Measurements from ENCODE around the gene RNPEPL1. TPM values are rescaled to one million over a fixed set of nuclear protein-coding genes. Genes with fewer than 3 reads are reported as not detected.

RNPEPL1 gene
- total RNA-seq, 2 experiments from 2014 or later: 39.1 to 40.5 TPM

DNA sequence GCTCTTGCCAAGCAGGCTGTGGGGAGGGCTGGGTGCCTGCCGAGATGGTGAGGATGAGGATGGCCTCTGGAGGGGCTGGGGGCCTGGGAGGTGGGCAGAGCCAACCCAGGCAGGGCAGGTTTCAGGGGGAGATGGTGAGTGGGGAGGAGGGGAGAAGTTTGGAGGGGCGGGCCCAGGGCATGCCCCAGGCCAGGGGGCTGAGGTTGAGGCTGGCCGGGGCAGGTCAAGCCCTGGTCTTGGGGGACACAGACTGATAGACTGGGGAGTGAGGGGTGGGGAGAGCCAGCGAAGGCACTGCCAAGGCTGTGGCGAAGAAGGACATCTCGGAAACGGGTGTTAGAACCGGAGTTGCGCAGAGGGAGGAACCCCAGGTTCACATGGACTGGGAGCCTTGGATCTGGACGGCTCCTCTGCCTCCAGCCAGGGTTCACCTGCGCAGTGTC lies 30.9 kb downstream of the RNPEPL1 start:
- DNase-seq: no peak
- no peaks in the 10 kb centered on the region for H3K4me1 Mint-ChIP-seq (ENCODE audit: low read depth)
- H3K27me3 Mint-ChIP-seq: no peaks in the 10 kb centered on the region
- H3K27ac Mint-ChIP-seq: no peak overlapping the region
- intact Hi-C loops (cut with micrococcal nuclease): no loop called here
- TF ChIP-seq, protein P1, sequence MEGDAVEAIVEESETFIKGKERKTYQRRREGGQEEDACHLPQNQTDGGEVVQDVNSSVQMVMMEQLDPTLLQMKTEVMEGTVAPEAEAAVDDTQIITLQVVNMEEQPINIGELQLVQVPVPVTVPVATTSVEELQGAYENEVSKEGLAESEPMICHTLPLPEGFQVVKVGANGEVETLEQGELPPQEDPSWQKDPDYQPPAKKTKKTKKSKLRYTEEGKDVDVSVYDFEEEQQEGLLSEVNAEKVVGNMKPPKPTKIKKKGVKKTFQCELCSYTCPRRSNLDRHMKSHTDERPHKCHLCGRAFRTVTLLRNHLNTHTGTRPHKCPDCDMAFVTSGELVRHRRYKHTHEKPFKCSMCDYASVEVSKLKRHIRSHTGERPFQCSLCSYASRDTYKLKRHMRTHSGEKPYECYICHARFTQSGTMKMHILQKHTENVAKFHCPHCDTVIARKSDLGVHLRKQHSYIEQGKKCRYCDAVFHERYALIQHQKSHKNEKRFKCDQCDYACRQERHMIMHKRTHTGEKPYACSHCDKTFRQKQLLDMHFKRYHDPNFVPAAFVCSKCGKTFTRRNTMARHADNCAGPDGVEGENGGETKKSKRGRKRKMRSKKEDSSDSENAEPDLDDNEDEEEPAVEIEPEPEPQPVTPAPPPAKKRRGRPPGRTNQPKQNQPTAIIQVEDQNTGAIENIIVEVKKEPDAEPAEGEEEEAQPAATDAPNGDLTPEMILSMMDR (IDR thresholded peaks at IDR 0.05): no peak
- H3K9me3 Mint-ChIP-seq: no peaks in the 10 kb centered on the region
- no peak for ATAC-seq
- H3K4me3 Mint-ChIP-seq: no peak overlapping the region
- ChIA-PET CTCF (no interaction called here), POLR2A (no interaction called here)
- H3K36me3 Mint-ChIP-seq (ENCODE audit: low read depth): no peaks in the 10 kb centered on the region

DNA sequence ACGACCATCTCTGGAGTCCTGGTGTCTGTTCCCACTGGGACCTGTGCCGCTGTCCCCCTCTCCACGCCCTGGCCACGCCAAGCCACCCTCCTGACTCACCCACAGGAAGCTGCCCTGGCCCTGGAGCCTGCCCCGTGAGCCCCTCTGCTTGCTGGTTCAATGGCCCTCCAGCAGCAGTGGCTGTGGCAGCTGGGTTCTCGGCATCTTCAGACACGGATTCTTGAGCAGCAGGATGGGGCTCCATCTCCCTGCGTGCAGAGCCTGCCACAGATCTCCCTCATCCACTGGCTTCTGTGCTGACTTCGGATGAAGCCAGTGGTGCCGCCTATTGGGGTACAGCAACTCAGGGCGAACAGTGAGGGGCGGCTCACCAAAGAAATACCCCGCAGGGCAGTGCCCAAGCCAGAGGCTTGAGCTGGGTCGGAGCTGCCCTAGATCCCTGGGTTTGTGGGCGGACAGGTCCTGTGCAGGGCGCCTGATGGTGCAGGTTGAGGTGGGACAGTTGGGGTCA lies 32.2 kb downstream of the RNPEPL1 start:
- Mint-ChIP-seq H3K9me3 (no peaks in the 10 kb centered on the region), H3K27ac (no peak overlapping the region), H3K27me3 (no peaks in the 10 kb centered on the region), H3K4me3 (no peak overlapping the region), H3K36me3 (ENCODE audit: low read depth) (no peaks in the 10 kb centered on the region), H3K4me1 (ENCODE audit: low read depth) (no peaks in the 10 kb centered on the region)
- intact Hi-C loops (cut with micrococcal nuclease): no loop called here
- no peak for ATAC-seq
- no peak for DNase-seq
- TF ChIP-seq, protein P1 (IDR thresholded peaks at IDR 0.05): no peak
- ChIA-PET POLR2A (no interaction called here), CTCF (no interaction called here)

DNA sequence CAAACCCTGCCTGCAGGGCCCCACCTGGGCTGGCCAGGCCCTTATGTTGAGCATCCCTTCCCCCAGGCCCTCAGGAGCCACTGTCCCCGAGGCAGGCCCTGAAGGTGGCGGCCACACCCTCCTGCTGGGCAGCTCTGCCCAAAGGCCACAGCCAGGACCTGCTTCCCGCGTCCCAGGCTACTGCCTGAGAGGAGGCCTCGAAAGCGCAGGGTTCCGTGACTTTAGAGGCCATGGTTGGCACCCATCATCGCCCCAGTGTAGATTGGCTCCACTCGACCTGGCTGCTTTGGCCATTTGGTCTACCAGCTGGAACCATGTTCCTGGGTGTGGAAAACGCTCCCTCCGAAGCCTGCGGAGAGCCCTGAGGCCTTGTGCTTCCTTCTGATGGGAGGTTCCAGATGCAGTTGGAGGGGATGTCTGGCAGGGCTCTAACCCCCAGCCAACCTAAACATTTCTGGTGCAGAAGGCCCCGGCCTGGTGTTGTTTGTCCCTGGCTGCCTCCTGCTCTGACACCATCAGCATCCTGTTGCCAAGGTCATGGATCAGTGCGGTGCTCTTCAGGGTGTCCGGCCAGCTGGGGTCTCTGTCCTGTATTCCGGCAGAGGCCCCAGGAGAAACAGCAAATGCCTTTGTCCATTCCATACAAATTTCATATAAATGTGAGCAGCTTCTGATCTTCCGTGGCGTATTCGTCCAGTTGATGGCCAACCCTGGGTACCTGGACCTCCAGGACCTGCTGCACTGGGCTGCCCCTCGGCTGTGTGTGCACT lies 33.0 kb downstream of the RNPEPL1 start:
- H3K9me3 Mint-ChIP-seq: no peaks in the 10 kb centered on the region
- H3K27ac Mint-ChIP-seq: no peak overlapping the region
- H3K4me1 Mint-ChIP-seq (ENCODE audit: low read depth): no peaks in the 10 kb centered on the region
- H3K4me3 Mint-ChIP-seq: no peak overlapping the region
- TF ChIP-seq, protein P1 (IDR thresholded peaks at IDR 0.05): no peak
- DNase-seq (no peak), ATAC-seq (no peak)
- ChIA-PET CTCF (no interaction called here), POLR2A (no interaction called here)
- H3K27me3 Mint-ChIP-seq: no peaks in the 10 kb centered on the region
- H3K36me3 Mint-ChIP-seq (ENCODE audit: low read depth): no peaks in the 10 kb centered on the region
- intact Hi-C loops (cut with micrococcal nuclease): no loop called here

DNA sequence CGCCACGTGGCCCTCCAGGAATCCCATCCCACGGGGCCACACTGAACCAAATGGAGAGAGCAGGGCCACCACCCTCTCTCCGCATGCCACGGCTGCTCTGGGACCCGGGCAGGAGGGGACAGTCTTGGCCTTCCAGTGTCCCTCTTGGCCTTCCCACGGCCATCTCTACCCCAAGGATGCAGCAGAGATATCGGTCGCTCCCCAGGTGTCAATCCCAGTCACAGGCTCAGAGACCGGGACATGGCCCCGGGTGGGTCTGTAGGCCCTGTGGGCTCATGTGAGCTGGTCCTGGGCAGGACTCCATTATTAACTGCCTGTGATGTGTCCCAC lies 33.5 kb downstream of the RNPEPL1 start:
- no peaks in the 10 kb centered on the region for H3K4me1 Mint-ChIP-seq (ENCODE audit: low read depth)
- no peaks in the 10 kb centered on the region for H3K36me3 Mint-ChIP-seq (ENCODE audit: low read depth)
- TF ChIP-seq, protein P1 (IDR thresholded peaks at IDR 0.05): no peak
- DNase-seq (no peak), ATAC-seq (no peak)
- CTCF ChIA-PET: no interaction called here
- intact Hi-C loops (cut with micrococcal nuclease): no loop called here
- H3K4me3 Mint-ChIP-seq: no peak overlapping the region
- H3K27ac Mint-ChIP-seq: no peak overlapping the region
- H3K27me3 Mint-ChIP-seq: no peaks in the 10 kb centered on the region
- no peaks in the 10 kb centered on the region for H3K9me3 Mint-ChIP-seq
- POLR2A ChIA-PET: no interaction called here

DNA sequence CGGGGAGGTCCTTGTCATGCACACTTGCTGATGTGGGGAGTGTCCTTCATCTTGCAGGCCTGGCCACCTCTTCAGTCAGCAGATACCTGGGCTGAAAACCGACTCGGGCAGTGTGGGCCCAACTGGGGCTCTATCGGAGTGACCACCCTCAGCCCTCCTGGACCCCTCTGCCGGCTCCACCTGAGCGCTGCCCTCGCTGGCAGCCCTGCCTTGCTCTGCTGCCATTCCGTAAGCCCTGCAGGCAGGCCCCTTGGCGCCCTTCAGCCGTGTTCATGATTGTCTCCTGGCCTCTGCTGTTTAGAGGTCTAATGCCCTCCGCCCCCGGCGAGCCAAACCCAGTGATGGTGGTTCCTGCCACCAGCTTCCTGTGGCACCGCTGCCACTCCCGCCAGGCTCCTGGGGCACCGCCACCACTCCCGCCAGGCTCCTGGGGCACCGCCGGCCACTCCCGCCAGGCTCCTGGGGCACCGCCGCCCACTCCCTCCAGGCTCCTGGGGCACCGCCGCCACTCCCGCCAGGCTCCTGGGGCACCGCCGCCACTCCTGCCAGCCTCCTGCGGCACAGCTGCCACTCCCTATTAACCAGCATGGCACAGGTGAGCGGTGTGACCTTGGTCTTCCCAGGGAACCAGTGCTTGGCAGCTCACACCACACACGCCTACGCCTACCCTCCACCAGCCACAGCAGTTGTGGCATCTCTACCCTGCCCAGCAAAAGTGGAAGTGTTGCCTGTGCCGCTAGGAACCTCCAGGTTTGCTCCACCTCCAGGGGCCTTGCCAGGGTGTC lies 34.2 kb downstream of the RNPEPL1 start:
- ATAC-seq (no peak), DNase-seq (no peak)
- POLR2A ChIA-PET: no interaction called here
- Mint-ChIP-seq H3K9me3 (no peaks in the 10 kb centered on the region), H3K4me1 (ENCODE audit: low read depth) (no peaks in the 10 kb centered on the region), H3K27ac (no peak overlapping the region), H3K27me3 (no peaks in the 10 kb centered on the region), H3K4me3 (no peak overlapping the region), H3K36me3 (ENCODE audit: low read depth) (no peaks in the 10 kb centered on the region)
- intact Hi-C loops (cut with micrococcal nuclease): no loop called here
- TF ChIP-seq, protein P1 (IDR thresholded peaks at IDR 0.05): no peak
- CTCF ChIA-PET: no interaction called here
